ENCODE measurements around the gene BGN. TPM values are rescaled to one million over a fixed set of nuclear protein-coding genes. Genes with fewer than 3 reads are reported as not detected.
A peak's percentile ranks its signal among the peaks of the same experiment; 100 is the strongest.

Gene BGN
- 100 to 1,000 TPM in 4 of 6 experiments, 10 to 100 TPM in 2; 57.0 to 161 (median 122) TPM for total RNA-seq
- long read RNA-seq, transcript BGN-201 (8 exons, 2,402 nt): major isoform, 8 of 15 reads
- long read RNA-seq, partial matches to known transcripts: 0 of 15 reads
- long read RNA-seq, other reads (novel, unspliced or antisense): 7 of 15 reads

GRCh38 chrX:153494541-153495361 is at the start of gene BGN:
TSS of gene BGN (plus strand) at chrX:153494980. CDS start at chrX:153504632, 9,652 bp downstream.
- no peaks in the 10 kb centered on the region for H3K27me3 ChIP-seq
- peak; percentile 18 to 53 (median 36) for ATAC-seq
- intact Hi-C loops (cut with DNase I): no loop called here
- peak within 1 kb of the TSS; percentile 18 to 26 (median 18) for H3K4me3 ChIP-seq
- no peaks in the 10 kb centered on the region for H3K4me1 ChIP-seq
- DNase-seq: peak in 1 of 3 donors; percentile 40
- H3K27ac ChIP-seq: no peak within 1 kb of the TSS
- TF ChIP-seq POLR2A (IDR thresholded peaks at IDR 0.05) (no peak), CTCF (IDR thresholded peaks at IDR 0.05) (peak in 3 of 4 donors; percentile 4 to 17 (median 7))
- H3K9me3 ChIP-seq: no peaks in the 10 kb centered on the region
- H3K36me3 ChIP-seq: no peaks in the 10 kb centered on the region
- WGBS (ENCODE audit: insufficient coverage, low coverage, low lambda C conversion rate, missing lambda C conversion rate): 42% methylated on average over 22 of the region's 41 CpGs

GRCh38 chrX:153445106-153445855 is 49.5 kb upstream of the BGN start:
- WGBS (ENCODE audit: insufficient coverage, low coverage, low lambda C conversion rate, missing lambda C conversion rate): no CpG with 5 or more reads among the region's 35 CpGs
- Histone ChIP-seq H3K27ac (no peak overlapping the region), H3K36me3 (no peaks in the 10 kb centered on the region), H3K4me1 (no peaks in the 10 kb centered on the region), H3K27me3 (no peaks in the 10 kb centered on the region), H3K9me3 (no peaks in the 10 kb centered on the region), H3K4me3 (no peak overlapping the region)
- intact Hi-C loops (cut with DNase I): no loop called here
- DNase-seq (no peak), ATAC-seq (no peak)
- TF ChIP-seq POLR2A (IDR thresholded peaks at IDR 0.05) (no peak), CTCF (IDR thresholded peaks at IDR 0.05) (no peak)

GRCh38 chrX:153445856-153446635 is 48.7 kb upstream of the BGN start, which contains the start of gene TREX2:
TSS of gene TREX2 (minus strand) at chrX:153446056. CDS start at chrX:153445430, 626 bp downstream.
- no peaks in the 10 kb centered on the region for H3K27me3 ChIP-seq
- no peak for TF ChIP-seq POLR2A (IDR thresholded peaks at IDR 0.05)
- TF ChIP-seq CTCF (IDR thresholded peaks at IDR 0.05): no peak
- no peaks in the 10 kb centered on the region for H3K9me3 ChIP-seq
- ATAC-seq (no peak), DNase-seq (peak in 1 of 3 donors; percentile 50)
- H3K4me1 ChIP-seq: no peaks in the 10 kb centered on the region
- 80% methylated on average over 1 of the region's 30 CpGs for WGBS (ENCODE audit: insufficient coverage, low coverage, low lambda C conversion rate, missing lambda C conversion rate)
- H3K36me3 ChIP-seq: no peaks in the 10 kb centered on the region
- H3K4me3 ChIP-seq: no peak within 1 kb of the TSS
- intact Hi-C loops (cut with DNase I): no loop called here
- no peak within 1 kb of the TSS for H3K27ac ChIP-seq

- DNase-seq: no peak
- no peak for ATAC-seq
Observed at GRCh38 chrX:153446636-153446936, 48.2 kb upstream of the BGN start.

More at GRCh38 chrX:153446636-153446936, 48.2 kb upstream of the BGN start:
- Histone ChIP-seq H3K9me3 (no peaks in the 10 kb centered on the region), H3K4me3 (no peak overlapping the region), H3K27me3 (no peaks in the 10 kb centered on the region), H3K4me1 (no peaks in the 10 kb centered on the region), H3K36me3 (no peaks in the 10 kb centered on the region), H3K27ac (no peak overlapping the region)
- intact Hi-C loops (cut with DNase I): no loop called here
- no peak for TF ChIP-seq POLR2A (IDR thresholded peaks at IDR 0.05)
- no peak for TF ChIP-seq CTCF (IDR thresholded peaks at IDR 0.05)
- 50% methylated on average over 1 of the region's 10 CpGs for WGBS (ENCODE audit: insufficient coverage, low coverage, low lambda C conversion rate, missing lambda C conversion rate)
